Activated CD8-positive, alpha-beta T cell treated with anti-CD3 and anti-CD28 coated beads, Interleukin-2, amount 10 ng/mL, durations not matched to agents 7 days and 5 days (primary cell): ENCODE data around the gene CASP2. TPM values are rescaled to one million over a fixed set of nuclear protein-coding genes. Genes with fewer than 3 reads are reported as not detected.

Experiments
- ATAC-seq: fragments of 150-1000 bp; cut with Tn5 transposase; one replicate; pipeline ENCODE4 v1.10.0; 2021; ENCODE audit warnings: moderate library complexity
- CTCF ChIA-PET: fragments of 350-600 bp; sonication (Branson Sonifier 250); formaldehyde crosslinking; loops from one replicate; lab custom pipeline; 2021; ENCODE audit warnings: antibody characterized with exemption; lab: Charles Lee
- POLR2A ChIA-PET: fragments of 350-600 bp; sonication (Branson Sonifier 250); formaldehyde crosslinking; loops from one replicate; lab custom pipeline; 2021; ENCODE audit warnings: antibody characterized with exemption; lab: Charles Lee
- DNase-seq: peaks from one replicate; pipeline ENCODE4 v3.0.0-alpha.2; 2020
- H3K27ac Mint-ChIP-seq: one replicate; pipeline ENCODE4 v1.8.0; 2021; ENCODE audit warnings: mild to moderate bottlenecking, mixed read lengths
- H3K27me3 Mint-ChIP-seq: one replicate; pipeline ENCODE4 v1.8.0; 2021; ENCODE audit warnings: low read depth, mixed read lengths
- H3K36me3 Mint-ChIP-seq: one replicate; pipeline ENCODE4 v1.8.0; 2021; ENCODE audit warnings: low read depth, mixed read lengths
- H3K4me1 Mint-ChIP-seq: one replicate; pipeline ENCODE4 v1.8.0; 2021; ENCODE audit warnings: low read depth, mixed read lengths
- H3K4me3 Mint-ChIP-seq: one replicate; pipeline ENCODE4 v1.8.0; 2021; ENCODE audit warnings: mild to moderate bottlenecking, mixed read lengths
- H3K9me3 Mint-ChIP-seq: one replicate; pipeline ENCODE4 v1.8.0; 2022; ENCODE audit warnings: mixed read lengths; ENCODE audit not compliant: insufficient read depth
- total RNA-seq, 2 experiments: library from RNA; stranded (reverse); gene quantifications; one replicate each; pipeline ENCODE4 v1.2.3, GENCODE V29; 2021

The CASP2 gene
- total RNA-seq, 2 experiments from 2014 or later, result 111 to 115 TPM

- Mint-ChIP-seq H3K27me3 (no peaks in the 10 kb centered on the region), H3K4me3 (no peak overlapping the region), H3K36me3 (no peaks in the 10 kb centered on the region), H3K27ac (no peak overlapping the region), H3K9me3 (no peaks in the 10 kb centered on the region), H3K4me1 (peaks cover 10% of the 10 kb centered on the region)
- ChIA-PET POLR2A (interaction anchor here (1.0 kb wide), 1 partner anchor 17 kb away, joined by 3 read pairs; no protein-coding TSS in a partner anchor), CTCF (interaction anchor here (0.7 to 2.5 kb wide), 4 partner anchors 17 to 113 kb away, joined by 3 to 9 read pairs (median 8); no protein-coding TSS in a partner anchor)
- ATAC-seq (no peak), DNase-seq (no peak)
These were observed 39.8 kb downstream of the CASP2 start for GRCh38 chr7:143327903-143328302.

- no peak for ATAC-seq
These were observed 41.5 kb downstream of the CASP2 start for GRCh38 chr7:143329471-143330170.

GRCh38 chr7:143331179-143331801 is 43.1 kb downstream of the CASP2 start:
- Mint-ChIP-seq H3K4me1 (no peaks in the 10 kb centered on the region), H3K4me3 (no peak overlapping the region), H3K27ac (no peak overlapping the region), H3K9me3 (no peaks in the 10 kb centered on the region), H3K36me3 (no peaks in the 10 kb centered on the region), H3K27me3 (peaks cover 6% of the 10 kb centered on the region)
- POLR2A ChIA-PET, result no interaction called here
- DNase-seq, result no peak
- no peak for ATAC-seq
- CTCF ChIA-PET, result interaction anchor here (1.2 to 1.5 kb wide), 3 partner anchors 12 to 91 kb away, joined by 3 read pairs; no protein-coding TSS in a partner anchor

More at GRCh38 chr7:143329471-143330170, 41.5 kb downstream of the CASP2 start:
- no peak overlapping the region for H3K4me3 Mint-ChIP-seq
- POLR2A ChIA-PET, result no interaction called here
- no peak overlapping the region for H3K27ac Mint-ChIP-seq
- no peaks in the 10 kb centered on the region for H3K9me3 Mint-ChIP-seq
- H3K4me1 Mint-ChIP-seq, result peaks cover 10% of the 10 kb centered on the region
- no peaks in the 10 kb centered on the region for H3K36me3 Mint-ChIP-seq
- DNase-seq, result no peak
- H3K27me3 Mint-ChIP-seq, result peaks cover 2% of the 10 kb centered on the region
- CTCF ChIA-PET, result interaction anchor here (1.9 kb wide), 1 partner anchor 15 kb away, joined by 9 read pairs; no protein-coding TSS in a partner anchor

GRCh38 chr7:143334244-143334643 is 46.1 kb downstream of the CASP2 start:
- no peaks in the 10 kb centered on the region for H3K4me1 Mint-ChIP-seq
- H3K9me3 Mint-ChIP-seq, result no peaks in the 10 kb centered on the region
- DNase-seq (no peak), ATAC-seq (no peak)
- ChIA-PET POLR2A (no interaction called here), CTCF (interaction anchor here (1.0 to 4.1 kb wide), 5 partner anchors 8 to 94 kb away, joined by 3 to 33 read pairs (median 6); no protein-coding TSS in a partner anchor)
- H3K4me3 Mint-ChIP-seq, result no peak overlapping the region
- H3K36me3 Mint-ChIP-seq, result no peaks in the 10 kb centered on the region
- peaks cover 20% of the 10 kb centered on the region for H3K27me3 Mint-ChIP-seq
- H3K27ac Mint-ChIP-seq, result no peak overlapping the region

- POLR2A ChIA-PET, result interaction anchor here (0.8 kb wide), 1 partner anchor 8 kb away, joined by 3 read pairs; no protein-coding TSS in a partner anchor
- no peak overlapping the region for H3K27ac Mint-ChIP-seq
- CTCF ChIA-PET, result interaction anchor here (1.0 to 4.1 kb wide), 6 partner anchors 8 to 100 kb away, joined by 3 to 33 read pairs (median 5); no protein-coding TSS in a partner anchor
- H3K27me3 Mint-ChIP-seq, result peaks cover 31% of the 10 kb centered on the region
- H3K36me3 Mint-ChIP-seq, result no peaks in the 10 kb centered on the region
- H3K4me3 Mint-ChIP-seq, result no peak overlapping the region
- DNase-seq (no peak), ATAC-seq (no peak)
- no peaks in the 10 kb centered on the region for H3K4me1 Mint-ChIP-seq
- H3K9me3 Mint-ChIP-seq, result no peaks in the 10 kb centered on the region
These were observed 49.1 kb downstream of the CASP2 start for GRCh38 chr7:143337216-143337615.

GRCh38 chr7:143341842-143342241 is 53.7 kb downstream of the CASP2 start:
- CTCF ChIA-PET, result interaction anchor here (0.8 to 4.1 kb wide), 5 partner anchors 30 to 101 kb away, joined by 3 to 17 read pairs (median 3); no protein-coding TSS in a partner anchor

GRCh38 chr7:143343596-143343995 is 55.4 kb downstream of the CASP2 start:
- Mint-ChIP-seq H3K36me3 (no peaks in the 10 kb centered on the region), H3K27ac (no peak overlapping the region), H3K27me3 (peaks cover 35% of the 10 kb centered on the region), H3K4me3 (no peak overlapping the region), H3K9me3 (no peaks in the 10 kb centered on the region), H3K4me1 (peaks cover 9% of the 10 kb centered on the region)
- no peak for ATAC-seq
- POLR2A ChIA-PET, result interaction anchor here (1.4 kb wide), 1 partner anchor 32 kb away, joined by 3 read pairs; no protein-coding TSS in a partner anchor
- DNase-seq, result no peak
- CTCF ChIA-PET, result interaction anchor here (0.7 to 4.1 kb wide), 8 partner anchors 10 to 119 kb away, joined by 3 to 17 read pairs (median 3); no protein-coding TSS in a partner anchor

More at GRCh38 chr7:143341842-143342241, 53.7 kb downstream of the CASP2 start:
- ATAC-seq, result no peak
- H3K27ac Mint-ChIP-seq, result no peak overlapping the region
- peaks cover 9% of the 10 kb centered on the region for H3K4me1 Mint-ChIP-seq
- peaks cover 31% of the 10 kb centered on the region for H3K27me3 Mint-ChIP-seq
- no peak for DNase-seq
- no peaks in the 10 kb centered on the region for H3K36me3 Mint-ChIP-seq
- no peak overlapping the region for H3K4me3 Mint-ChIP-seq
- POLR2A ChIA-PET, result no interaction called here
- H3K9me3 Mint-ChIP-seq, result no peaks in the 10 kb centered on the region

- ATAC-seq, result peak; percentile 100
- Mint-ChIP-seq H3K27me3 (peaks cover 36% of the 10 kb centered on the region), H3K4me1 (peaks cover 9% of the 10 kb centered on the region), H3K4me3 (peak overlapping the region; percentile 65), H3K9me3 (no peaks in the 10 kb centered on the region), H3K27ac (peak overlapping the region; percentile 53), H3K36me3 (no peaks in the 10 kb centered on the region)
- ChIA-PET POLR2A (interaction anchor here (0.9 to 1.5 kb wide), 5 partner anchors 9 to 39 kb away, joined by 3 to 7 read pairs (median 3); no protein-coding TSS in a partner anchor), CTCF (interaction anchor here (0.6 to 2.2 kb wide), 30 partner anchors 9 to 107 kb away, joined by 3 to 33 read pairs (median 5); partner anchors contain the start of genes CLCN1 and FAM131B)
- peak; percentile 76 for DNase-seq
These were observed 57.3 kb downstream of the CASP2 start for GRCh38 chr7:143345428-143345900.

GRCh38 chr7:143346018-143346417 is 57.9 kb downstream of the CASP2 start:
- ATAC-seq (no peak), DNase-seq (no peak)
- no peaks in the 10 kb centered on the region for H3K36me3 Mint-ChIP-seq
- no peak overlapping the region for H3K4me3 Mint-ChIP-seq
- ChIA-PET POLR2A (interaction anchor here (0.9 to 1.5 kb wide), 4 partner anchors 14 to 38 kb away, joined by 3 to 7 read pairs (median 3); no protein-coding TSS in a partner anchor), CTCF (interaction anchor here (0.6 to 2.2 kb wide), 21 partner anchors 8 to 108 kb away, joined by 3 to 33 read pairs (median 5); partner anchors contain the start of gene CLCN1)
- H3K9me3 Mint-ChIP-seq, result no peaks in the 10 kb centered on the region
- peaks cover 9% of the 10 kb centered on the region for H3K4me1 Mint-ChIP-seq
- H3K27ac Mint-ChIP-seq, result no peak overlapping the region
- H3K27me3 Mint-ChIP-seq, result peaks cover 36% of the 10 kb centered on the region

GRCh38 chr7:143347950-143348349 is 59.8 kb downstream of the CASP2 start:
- Mint-ChIP-seq H3K27ac (no peak overlapping the region), H3K27me3 (peaks cover 35% of the 10 kb centered on the region), H3K9me3 (no peaks in the 10 kb centered on the region), H3K4me1 (peaks cover 9% of the 10 kb centered on the region), H3K4me3 (no peak overlapping the region), H3K36me3 (no peaks in the 10 kb centered on the region)
- ATAC-seq, result no peak
- ChIA-PET CTCF (interaction anchor here (0.8 to 1.7 kb wide), 4 partner anchors 9 to 108 kb away, joined by 3 to 11 read pairs (median 4); no protein-coding TSS in a partner anchor), POLR2A (no interaction called here)
- DNase-seq, result no peak

- no peak overlapping the region for H3K27ac Mint-ChIP-seq
- no peaks in the 10 kb centered on the region for H3K4me1 Mint-ChIP-seq
- H3K4me3 Mint-ChIP-seq, result no peak overlapping the region
- ChIA-PET POLR2A (no interaction called here), CTCF (interaction anchor here (1.2 kb wide), 1 partner anchor 110 kb away, joined by 3 read pairs; no protein-coding TSS in a partner anchor)
- ATAC-seq (no peak), DNase-seq (no peak)
- no peaks in the 10 kb centered on the region for H3K9me3 Mint-ChIP-seq
- H3K36me3 Mint-ChIP-seq, result no peaks in the 10 kb centered on the region
- H3K27me3 Mint-ChIP-seq, result peaks cover 32% of the 10 kb centered on the region
These were observed 62.9 kb downstream of the CASP2 start for GRCh38 chr7:143351060-143351459.
